Colon (tissue), 2 donors: ENCODE results near the gene BST1.

Experiments used
- FAIRE-seq: peaks from 2 replicates; lab custom pipeline; 2012; peaks lifted over from hg19 to GRCh38; lab: Jason Lieb, UNC
- donor health status: control.
- donor health status: control.

BST1 gene

DNA sequence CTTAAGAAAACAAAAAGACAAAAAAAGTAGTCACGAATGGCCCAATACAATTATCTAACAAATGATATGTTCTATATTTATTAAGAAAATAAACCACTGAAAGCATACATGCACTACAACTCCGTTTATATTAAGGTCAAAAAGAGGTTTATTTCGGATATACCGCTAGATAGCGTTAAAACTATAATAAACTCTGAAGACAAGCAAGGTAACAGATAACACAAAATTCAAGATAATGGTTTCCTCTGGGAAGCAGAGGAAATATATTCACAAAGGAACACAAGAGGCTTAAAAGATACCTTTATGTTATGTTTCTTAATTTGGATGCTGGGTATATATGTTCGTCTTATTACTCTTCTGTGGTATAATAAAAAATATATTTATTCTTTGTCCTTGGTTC, 26.0 kb upstream of the BST1 start:
- no peak for FAIRE-seq

DNA sequence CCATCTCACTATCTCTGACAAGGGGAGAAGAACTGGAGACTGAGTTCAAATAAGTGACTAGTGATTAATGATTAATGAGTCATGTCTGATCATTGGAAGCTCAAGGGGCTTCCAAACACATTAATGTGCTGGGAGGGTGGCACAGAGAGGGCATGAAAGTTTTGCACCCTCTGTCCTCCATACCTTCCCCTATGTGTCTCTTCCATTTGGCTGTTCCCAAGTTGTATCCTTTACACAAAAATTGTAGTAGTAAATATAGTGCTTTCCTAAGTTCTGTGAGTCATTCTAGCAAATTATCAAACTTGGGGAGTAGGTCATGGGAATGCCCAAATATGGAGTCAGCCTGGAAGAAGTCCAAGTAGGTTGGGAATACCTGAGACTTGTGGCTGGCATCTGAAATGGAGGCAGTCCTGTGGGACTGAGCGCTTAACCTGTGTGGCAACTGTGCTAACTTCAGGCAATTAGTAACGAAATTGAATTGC, 25.3 kb upstream of the BST1 start:
- FAIRE-seq, result no peak

- FAIRE-seq, result no peak
Measured at GRCh38 chr4:15681067-15681371, 21.8 kb upstream of the BST1 start.

GRCh38 chr4:15681372-15682241, 21.3 kb upstream of the BST1 start, which contains the start of gene FAM200B:
Gene FAM200B (plus strand): TSS chr4:15681827. CDS start chr4:15686978, 5,151 bp downstream.
- no peak for FAIRE-seq

DNA sequence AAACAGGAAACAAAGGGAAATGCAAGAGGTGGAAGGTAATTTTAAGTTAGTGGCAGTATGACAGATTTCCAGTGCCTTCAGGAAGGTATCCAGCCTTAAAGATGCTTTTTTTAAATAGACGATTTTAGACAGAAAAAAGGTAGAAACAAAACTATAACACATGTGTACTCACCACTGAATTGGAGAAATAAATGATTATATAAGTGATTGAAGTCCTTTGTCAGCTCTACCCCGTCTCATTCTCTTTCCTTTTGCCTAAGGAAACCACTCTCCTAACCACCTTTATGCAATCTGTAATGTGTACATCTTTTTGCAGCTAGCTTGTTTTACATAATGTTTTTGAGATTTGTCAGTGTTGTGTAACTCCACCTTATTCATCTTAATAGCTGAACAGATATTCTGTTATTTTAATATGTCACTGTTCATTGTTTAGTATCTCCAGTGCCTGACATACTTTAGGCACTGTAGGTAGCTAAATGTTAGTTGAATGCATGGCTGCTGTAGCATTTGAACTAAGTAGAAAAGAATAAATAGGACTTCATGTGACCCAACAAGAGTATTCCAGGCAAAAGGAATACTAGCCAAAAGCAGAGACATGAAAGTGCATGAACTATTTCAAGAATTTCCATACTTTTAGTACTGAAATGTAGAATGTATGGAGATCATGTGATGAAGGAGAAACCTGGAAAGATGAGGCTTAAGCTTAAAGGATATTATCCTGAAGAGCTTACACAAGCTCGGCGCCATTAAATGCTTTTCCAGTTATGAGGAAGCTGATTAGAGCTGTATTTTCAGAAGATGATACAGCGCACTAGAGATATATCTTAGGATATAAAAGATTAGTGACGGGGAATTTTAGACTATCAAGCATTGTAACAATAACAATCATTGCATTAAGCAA, 20.4 kb upstream of the BST1 start:
- peak; percentile 36 for FAIRE-seq

- FAIRE-seq, result no peak
Measured at GRCh38 chr4:15683143-15683495, 19.7 kb upstream of the BST1 start.

DNA sequence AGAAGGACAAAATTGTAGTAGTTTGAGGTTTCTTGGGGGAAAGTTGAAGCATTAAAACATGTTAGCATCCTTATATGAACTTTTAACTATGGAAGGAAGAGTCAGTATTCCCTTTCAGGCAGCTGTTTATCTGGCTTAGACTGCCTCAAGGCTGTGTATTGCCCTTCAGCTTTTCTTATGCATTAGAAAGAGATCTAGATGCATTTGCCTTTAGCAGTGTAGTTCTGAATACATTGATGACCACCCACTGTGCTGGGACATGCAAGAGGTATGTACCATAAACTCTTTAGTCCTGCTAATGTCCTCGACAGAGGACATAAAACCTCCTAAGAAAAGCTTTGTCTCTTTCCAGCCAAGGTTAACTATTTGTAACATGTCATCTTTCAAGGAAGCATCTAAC, 18.4 kb upstream of the BST1 start:
- FAIRE-seq, result no peak

GRCh38 chr4:15688051-15688450, 14.8 kb upstream of the BST1 start:
- no peak for FAIRE-seq

GRCh38 chr4:15689540-15689939, 13.3 kb upstream of the BST1 start:
- FAIRE-seq, result no peak

- no peak for FAIRE-seq
Measured at GRCh38 chr4:15690020-15690809, 12.7 kb upstream of the BST1 start.

DNA sequence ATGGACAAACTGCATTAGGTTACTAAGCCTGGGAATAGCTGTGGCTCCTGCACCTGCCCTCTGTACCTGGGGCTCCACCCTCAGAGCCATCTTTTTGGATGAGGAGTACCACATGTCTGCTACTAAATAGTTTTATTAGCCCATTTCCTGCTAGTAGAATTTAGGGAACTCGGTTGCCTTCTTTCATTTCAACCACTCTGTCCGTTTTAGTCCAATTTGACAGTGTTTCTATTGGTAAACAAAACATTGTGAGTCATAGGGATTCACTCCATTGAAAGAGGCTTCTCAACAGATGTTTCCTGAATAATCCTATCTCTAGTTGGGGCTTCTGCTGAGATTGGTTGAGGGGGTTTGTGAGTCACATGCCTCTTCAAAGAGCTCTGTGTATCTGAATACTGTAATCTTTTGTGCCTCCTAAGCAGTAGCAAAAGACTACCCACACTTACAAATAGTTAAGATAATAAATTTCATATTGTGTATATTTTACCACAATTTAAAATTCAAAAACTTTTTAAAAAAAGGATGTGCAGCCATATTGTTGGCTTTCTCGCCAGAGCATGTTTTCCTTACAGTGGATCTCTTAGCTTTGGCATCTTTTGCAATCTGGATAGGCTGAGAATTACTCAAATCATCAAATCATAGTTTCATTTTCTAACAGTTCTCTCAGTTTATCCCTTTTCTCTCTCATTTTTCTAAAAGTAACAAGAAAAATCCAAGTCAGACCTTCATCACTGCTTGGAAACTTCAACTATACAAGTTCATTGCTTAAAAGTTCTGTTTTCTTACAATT, 11.3 kb upstream of the BST1 start:
- no peak for FAIRE-seq

- FAIRE-seq, result no peak
Measured at GRCh38 chr4:15692602-15693001, 10.3 kb upstream of the BST1 start.

GRCh38 chr4:15694431-15694830, 8.4 kb upstream of the BST1 start:
- FAIRE-seq, result no peak

DNA sequence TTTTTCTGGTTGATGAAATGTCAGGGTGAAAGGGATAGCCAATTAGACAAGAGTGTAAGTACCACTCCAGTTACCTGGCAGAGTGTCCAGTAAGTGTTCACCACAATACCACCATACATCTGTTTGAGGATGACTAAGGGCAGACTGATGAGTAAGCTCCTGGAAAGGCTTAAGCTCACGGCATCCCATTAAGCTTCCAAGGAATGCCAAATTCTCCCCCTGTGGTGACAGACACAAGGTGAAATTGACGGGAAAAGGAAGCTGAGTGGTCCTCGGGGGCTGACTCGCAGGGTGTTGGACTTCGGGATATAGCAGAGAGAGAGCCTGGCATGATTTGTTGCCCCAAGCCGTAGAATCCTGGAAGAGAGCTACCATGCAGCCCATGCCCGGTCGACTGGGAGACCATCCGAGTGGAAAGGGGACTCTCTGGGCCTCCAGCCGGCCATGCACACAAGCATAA, 7.6 kb upstream of the BST1 start:
- FAIRE-seq, result no peak

- no peak for FAIRE-seq
Measured at GRCh38 chr4:15695729-15696128, 7.1 kb upstream of the BST1 start.

DNA sequence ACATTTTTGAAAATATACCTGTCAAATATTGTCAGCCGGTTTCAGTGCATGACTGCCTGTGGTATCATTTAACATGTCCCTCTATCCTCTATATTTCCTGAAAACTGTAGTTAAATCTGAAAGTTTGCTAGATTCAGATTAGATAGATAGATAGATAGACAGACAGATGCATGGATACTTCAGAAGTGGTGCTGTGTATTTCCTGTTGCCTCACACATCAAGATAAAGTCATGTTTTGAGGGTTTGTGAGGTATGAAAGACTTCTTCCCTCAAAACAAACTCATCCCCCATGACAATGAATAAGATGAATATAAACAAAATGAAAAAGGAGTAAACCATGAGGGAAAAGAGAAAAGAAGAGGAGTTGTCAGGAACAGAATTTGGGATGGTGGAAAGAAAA, 6.0 kb upstream of the BST1 start:
- no peak for FAIRE-seq

GRCh38 chr4:15703439-15703838, 574 bp downstream of the BST1 start:
- no peak for FAIRE-seq

DNA sequence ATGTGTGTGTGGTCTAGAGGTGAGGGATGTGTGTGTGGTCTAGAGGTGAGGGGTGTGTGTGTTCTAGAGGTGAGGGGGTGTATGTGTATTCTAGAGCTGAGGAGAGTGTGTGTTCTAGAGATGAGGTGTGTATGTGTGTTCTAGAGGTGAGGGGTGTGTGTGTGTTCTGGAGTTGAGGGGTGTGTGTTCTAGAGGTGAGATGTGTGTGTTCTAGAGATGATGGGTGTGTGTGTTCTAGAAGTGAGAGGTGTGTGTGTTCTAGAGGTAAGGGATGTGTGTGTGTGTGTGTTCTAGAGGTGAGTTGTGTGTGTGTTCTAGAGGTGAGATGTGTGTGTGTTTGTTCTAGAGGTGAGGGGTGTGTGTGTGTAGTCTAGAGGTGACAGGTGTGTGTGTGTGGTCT, 1.3 kb downstream of the BST1 start:
- no peak for FAIRE-seq

- FAIRE-seq, result no peak
Measured at GRCh38 chr4:15706646-15707362, 3.9 kb downstream of the BST1 start.

DNA sequence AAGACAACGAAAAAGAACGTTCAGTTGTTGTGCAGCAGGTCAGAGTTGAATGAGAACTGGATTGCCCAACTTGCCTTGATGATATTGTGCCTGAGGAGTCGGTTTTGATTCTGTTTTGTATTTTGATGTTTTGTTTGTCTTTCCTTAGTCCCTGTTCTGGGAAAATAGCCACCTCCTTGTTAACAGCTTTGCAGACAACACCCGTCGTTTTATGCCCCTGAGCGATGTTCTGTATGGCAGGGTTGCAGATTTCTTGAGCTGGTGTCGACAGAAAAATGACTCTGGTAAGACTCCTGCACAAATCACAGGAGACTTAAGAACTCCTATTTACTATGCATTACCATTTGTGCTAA, 4.5 kb downstream of the BST1 start:
- FAIRE-seq, result no peak

- FAIRE-seq, result no peak
Measured at GRCh38 chr4:15711762-15712161, 8.9 kb downstream of the BST1 start.
